HepG2 (cell line): ENCODE measurements around the gene DGCR8.

Source experiments
- UBTF ChIP-seq: sonication (generic); formaldehyde crosslinking; IDR thresholded peaks from 2 replicates; pipeline ENCODE4 v1.4.0; 2020; ENCODE audit warnings: mild to moderate bottlenecking, missing genetic modification reagents
- ZMYM4 ChIP-seq: sonication (generic); formaldehyde crosslinking; IDR thresholded peaks from 2 replicates; pipeline ENCODE4 v1.8.1; 2023; ENCODE audit warnings: mild to moderate bottlenecking, missing genetic modification reagents
- ZNF446 ChIP-seq: sonication (generic); formaldehyde crosslinking; IDR thresholded peaks from 2 replicates; pipeline ENCODE4 v1.5.0; 2020; ENCODE audit warnings: mild to moderate bottlenecking, missing genetic modification reagents
- TF ChIP-seq, protein P1 (sequence below): sonication (generic); formaldehyde crosslinking; IDR thresholded peaks from 2 replicates; pipeline ENCODE4 v1.4.0; 2020; ENCODE audit warnings: low read depth, mild to moderate bottlenecking, missing genetic modification reagents

DNA sequence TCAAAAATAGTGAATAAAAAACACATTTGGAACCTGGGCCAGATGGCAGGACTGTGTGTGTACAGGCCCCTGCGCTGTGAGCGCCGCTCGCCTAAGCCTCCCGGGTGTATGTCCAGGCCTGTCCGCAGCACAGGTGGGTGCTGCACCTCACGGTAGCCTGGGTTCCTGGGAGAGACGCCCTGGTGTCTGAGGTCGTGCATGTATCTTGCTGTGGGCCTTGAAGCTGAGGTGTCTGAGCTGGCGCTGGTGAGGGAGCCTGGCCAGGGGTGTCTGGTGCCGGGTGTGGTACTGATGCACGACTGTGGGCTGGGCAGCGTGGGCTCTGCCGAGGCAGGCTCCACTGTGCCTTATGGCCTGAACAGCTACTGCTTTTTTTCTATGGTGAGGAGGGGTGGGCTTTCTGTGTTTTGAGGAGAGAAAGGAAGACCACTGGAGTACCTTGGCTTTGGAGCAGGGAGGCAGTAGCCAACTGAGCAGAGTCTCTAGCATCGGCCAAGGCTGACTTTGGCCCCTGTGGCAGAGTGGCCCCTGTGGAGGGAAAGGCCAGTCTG is 47.4 kb downstream of the DGCR8 start:
- TF ChIP-seq UBTF (CRISPR knock-in tag): no peak
- TF ChIP-seq ZMYM4 (CRISPR knock-in tag): no peak
- TF ChIP-seq, protein P1, sequence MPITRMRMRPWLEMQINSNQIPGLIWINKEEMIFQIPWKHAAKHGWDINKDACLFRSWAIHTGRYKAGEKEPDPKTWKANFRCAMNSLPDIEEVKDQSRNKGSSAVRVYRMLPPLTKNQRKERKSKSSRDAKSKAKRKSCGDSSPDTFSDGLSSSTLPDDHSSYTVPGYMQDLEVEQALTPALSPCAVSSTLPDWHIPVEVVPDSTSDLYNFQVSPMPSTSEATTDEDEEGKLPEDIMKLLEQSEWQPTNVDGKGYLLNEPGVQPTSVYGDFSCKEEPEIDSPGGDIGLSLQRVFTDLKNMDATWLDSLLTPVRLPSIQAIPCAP: no peak
- no peak for TF ChIP-seq ZNF446 (CRISPR knock-in tag)
